DMS 273 treated with DMSO at 0.1 percent for 48 hours (cell line): ENCODE data around the gene C5AR2.
A peak's percentile ranks its signal among the peaks of the same experiment; 100 is the strongest.
"Not testable (repeated sequence)": the region's sequence is repeated elsewhere in the genome, so short reads cannot be mapped to it uniquely, and the experiment has no call there.

Source experiments
- DNase-seq: peaks from one replicate; lab custom pipeline; 2025; lab: John Stamatoyannopoulos, UW

C5AR2 gene

GRCh38 chr19:47387623-47388022 is 55.6 kb downstream of the C5AR2 start:
- DNase-seq = not testable (repeated sequence)

GRCh38 chr19:47388721-47389120 is 56.7 kb downstream of the C5AR2 start:
- not testable (repeated sequence) for DNase-seq

GRCh38 chr19:47389150-47389556 is 57.2 kb downstream of the C5AR2 start:
- no peak for DNase-seq

GRCh38 chr19:47390533-47391488 is 58.8 kb downstream of the C5AR2 start:
- no peak for DNase-seq

- peak; percentile 31 for DNase-seq
These were observed 59.7 kb downstream of the C5AR2 start for GRCh38 chr19:47391510-47392223.
